ENCODE measurements around the gene ICA1L.

ICA1L gene

GRCh38 chr2:202815548-202816360 lies 55.8 kb downstream of the ICA1L start:
- no peak for TF ChIP-seq FOXP2 (optimal IDR thresholded peaks at IDR 0.05; ENCODE audit: borderline replicate concordance, extremely low read depth, extremely low read length, insufficient read depth)
- TF ChIP-seq TAF1 (IDR thresholded peaks at IDR 0.05; ENCODE audit: borderline replicate concordance, insufficient read depth, low read length) = no peak
- no peak for TF ChIP-seq SIN3A (IDR thresholded peaks at IDR 0.05; ENCODE audit: borderline replicate concordance, insufficient read depth, low read length)
- TF ChIP-seq POLR2AphosphoS5 (IDR thresholded peaks at IDR 0.05; ENCODE audit: low read depth, low read length) = no peak
- TF ChIP-seq REST (IDR thresholded peaks at IDR 0.05; ENCODE audit: insufficient read depth in 1 of 2, low read depth in 2 of 2, low read length in 2 of 2) = no peak

- TF ChIP-seq FOXP2 (optimal IDR thresholded peaks at IDR 0.05; ENCODE audit: borderline replicate concordance, extremely low read depth, extremely low read length, insufficient read depth) (no peak), TAF1 (IDR thresholded peaks at IDR 0.05; ENCODE audit: borderline replicate concordance, insufficient read depth, low read length) (no peak), REST (IDR thresholded peaks at IDR 0.05; ENCODE audit: insufficient read depth in 1 of 2, low read depth in 2 of 2, low read length in 2 of 2) (no peak), SIN3A (IDR thresholded peaks at IDR 0.05; ENCODE audit: borderline replicate concordance, insufficient read depth, low read length) (no peak), POLR2AphosphoS5 (IDR thresholded peaks at IDR 0.05; ENCODE audit: low read depth, low read length) (no peak)
Observed at GRCh38 chr2:202814226-202814625, 57.3 kb downstream of the ICA1L start.

- no peak for TF ChIP-seq FOXP2 (optimal IDR thresholded peaks at IDR 0.05; ENCODE audit: borderline replicate concordance, extremely low read depth, extremely low read length, insufficient read depth)
- TF ChIP-seq POLR2AphosphoS5 (IDR thresholded peaks at IDR 0.05; ENCODE audit: low read depth, low read length) = no peak
- TF ChIP-seq TAF1 (IDR thresholded peaks at IDR 0.05; ENCODE audit: borderline replicate concordance, insufficient read depth, low read length) = no peak
- TF ChIP-seq REST (IDR thresholded peaks at IDR 0.05; ENCODE audit: insufficient read depth in 1 of 2, low read depth in 2 of 2, low read length in 2 of 2) = no peak
- no peak for TF ChIP-seq SIN3A (IDR thresholded peaks at IDR 0.05; ENCODE audit: borderline replicate concordance, insufficient read depth, low read length)
Observed at GRCh38 chr2:202813387-202813786, 58.2 kb downstream of the ICA1L start.

- no peak for TF ChIP-seq TAF1 (IDR thresholded peaks at IDR 0.05; ENCODE audit: borderline replicate concordance, insufficient read depth, low read length)
- TF ChIP-seq REST (IDR thresholded peaks at IDR 0.05; ENCODE audit: insufficient read depth in 1 of 2, low read depth in 2 of 2, low read length in 2 of 2) = no peak
- no peak for TF ChIP-seq SIN3A (IDR thresholded peaks at IDR 0.05; ENCODE audit: borderline replicate concordance, insufficient read depth, low read length)
- TF ChIP-seq FOXP2 (optimal IDR thresholded peaks at IDR 0.05; ENCODE audit: borderline replicate concordance, extremely low read depth, extremely low read length, insufficient read depth) = no peak
- no peak for TF ChIP-seq POLR2AphosphoS5 (IDR thresholded peaks at IDR 0.05; ENCODE audit: low read depth, low read length)
Observed at GRCh38 chr2:202808754-202809153, 62.8 kb downstream of the ICA1L start.

All from PFSK-1 (cell line).